HUES48 (cell line): ENCODE data around the gene NEURL1B.
"Not testable (repeated sequence)": the region's sequence is repeated elsewhere in the genome, so short reads cannot be mapped to it uniquely, and the experiment has no call there.

ENCODE experiments used
- H3K27ac ChIP-seq: one replicate; pipeline ENCODE4 v1.7.0; 2013; ENCODE audit warnings: low read depth, low read length, inconsistent platforms
- H3K27me3 ChIP-seq: 2 replicates; pipeline ENCODE4 v1.6.1; 2013; ENCODE audit warnings: mild to moderate bottlenecking, low read length; ENCODE audit not compliant: control insufficient read depth, insufficient read depth
- H3K36me3 ChIP-seq: 2 replicates; pipeline ENCODE4 v1.6.1; 2013; ENCODE audit warnings: low read length; ENCODE audit not compliant: control insufficient read depth, insufficient read depth
- H3K4me1 ChIP-seq: 2 replicates; pipeline ENCODE4 v1.6.1; 2013; ENCODE audit warnings: mild to moderate bottlenecking, low read length; ENCODE audit not compliant: control insufficient read depth, insufficient read depth
- H3K4me3 ChIP-seq: 2 replicates; pipeline ENCODE4 v1.5.1; 2013; ENCODE audit warnings: mild to moderate bottlenecking, low read depth, low read length
- H3K9ac ChIP-seq: 2 replicates; pipeline ENCODE4 v1.6.1; 2013; ENCODE audit warnings: mild to moderate bottlenecking, low read depth, low read length, moderate library complexity
- H3K9me3 ChIP-seq: 2 replicates; pipeline ENCODE4 v1.6.1; 2013; ENCODE audit warnings: low read length; ENCODE audit not compliant: control insufficient read depth, insufficient read depth

The NEURL1B gene

DNA sequence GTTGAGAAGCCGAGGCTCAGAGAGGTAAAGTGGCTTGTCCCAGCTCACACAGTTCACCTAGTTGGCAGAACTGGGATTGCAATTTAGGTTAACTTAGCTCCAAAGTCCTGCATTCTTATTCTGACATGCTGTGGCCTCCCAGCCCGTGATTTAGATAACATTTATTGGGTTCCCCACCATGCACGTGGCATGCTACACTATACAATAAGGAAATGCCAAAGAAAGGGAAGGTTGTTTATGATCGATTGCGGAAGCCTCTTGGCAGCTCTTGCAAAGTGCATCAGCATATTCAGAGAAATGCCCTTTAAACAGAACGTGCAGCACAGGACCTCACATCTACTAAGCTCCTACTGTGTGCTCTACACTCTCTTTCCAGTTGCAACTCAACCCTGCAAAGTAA lies 3.2 kb downstream of the NEURL1B start:
- H3K4me1 ChIP-seq = peaks cover 17% of the 10 kb centered on the region

DNA sequence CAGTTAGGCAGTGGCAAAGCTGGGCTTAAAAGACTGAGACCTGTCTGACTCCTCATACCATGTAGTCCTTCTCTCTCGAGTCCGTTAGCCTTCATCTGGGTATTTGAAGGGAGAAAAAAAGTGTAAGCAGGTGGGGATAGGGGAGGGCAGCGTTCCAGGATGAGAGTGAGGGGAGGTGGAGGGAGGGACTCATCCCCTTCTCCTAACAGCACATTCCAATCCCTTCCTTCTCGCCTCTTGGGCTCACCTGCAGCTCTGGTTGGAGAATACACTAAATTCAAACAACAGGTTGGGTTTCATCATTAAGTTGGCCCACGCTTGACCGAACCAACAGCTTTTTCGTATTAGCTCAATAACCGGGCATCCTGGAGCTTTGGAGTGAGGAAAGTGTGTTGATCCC lies 3.6 kb downstream of the NEURL1B start:
- H3K27ac ChIP-seq = no peak overlapping the region
- H3K4me3 ChIP-seq = no peak overlapping the region
- H3K4me1 ChIP-seq = peaks cover 17% of the 10 kb centered on the region
- H3K27me3 ChIP-seq = peaks cover 17% of the 10 kb centered on the region
- H3K36me3 ChIP-seq = no peaks in the 10 kb centered on the region
- H3K9me3 ChIP-seq = no peaks in the 10 kb centered on the region
- H3K9ac ChIP-seq = no peak overlapping the region

More for the DNA sequence above, 3.2 kb downstream of the NEURL1B start:
- no peaks in the 10 kb centered on the region for H3K9me3 ChIP-seq
- no peak overlapping the region for H3K9ac ChIP-seq
- no peak overlapping the region for H3K4me3 ChIP-seq
- no peak overlapping the region for H3K27ac ChIP-seq
- H3K36me3 ChIP-seq = no peaks in the 10 kb centered on the region
- peaks cover 18% of the 10 kb centered on the region for H3K27me3 ChIP-seq

DNA sequence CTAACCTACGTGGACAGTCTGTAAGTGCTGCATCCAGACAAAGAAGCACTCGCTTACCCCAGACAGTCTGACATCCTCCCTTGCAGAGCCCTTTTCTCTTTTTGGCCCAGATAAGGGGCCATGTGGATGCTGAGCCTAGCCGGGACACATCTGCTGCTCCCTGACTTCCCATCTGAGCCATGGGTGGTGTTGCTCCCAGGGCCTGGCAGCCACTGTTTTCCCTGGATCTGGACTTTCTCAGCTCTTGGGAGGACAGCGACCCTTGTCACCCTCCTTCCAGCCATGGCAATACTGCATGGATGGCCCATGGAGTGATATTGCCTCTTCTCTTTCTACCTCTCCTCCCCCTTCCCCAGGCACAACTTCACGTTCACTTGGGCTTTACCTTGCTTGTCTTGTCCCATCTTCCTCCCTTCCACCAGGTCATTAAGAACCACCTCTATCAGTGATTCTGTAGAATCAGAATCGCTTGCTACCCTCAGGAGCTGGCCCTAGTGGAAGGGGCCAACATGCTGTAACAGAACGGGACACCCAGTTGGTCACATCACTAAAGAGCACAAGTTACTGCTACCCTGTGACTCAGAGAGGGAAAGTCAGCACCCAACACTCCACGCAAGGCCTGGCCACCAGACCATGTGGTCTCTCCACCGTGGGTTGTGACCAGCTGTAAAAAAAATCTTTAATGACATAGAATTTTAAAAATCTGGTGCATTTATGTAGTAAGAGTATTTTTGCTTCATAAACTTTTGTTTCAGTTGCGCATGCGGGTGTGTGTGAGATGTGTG lies 4.4 kb downstream of the NEURL1B start:
- Histone ChIP-seq H3K4me1 (peaks cover 14% of the 10 kb centered on the region), H3K27ac (no peak overlapping the region), H3K9me3 (no peaks in the 10 kb centered on the region), H3K9ac (no peak overlapping the region), H3K4me3 (no peak overlapping the region), H3K27me3 (peaks cover 10% of the 10 kb centered on the region), H3K36me3 (no peaks in the 10 kb centered on the region)

DNA sequence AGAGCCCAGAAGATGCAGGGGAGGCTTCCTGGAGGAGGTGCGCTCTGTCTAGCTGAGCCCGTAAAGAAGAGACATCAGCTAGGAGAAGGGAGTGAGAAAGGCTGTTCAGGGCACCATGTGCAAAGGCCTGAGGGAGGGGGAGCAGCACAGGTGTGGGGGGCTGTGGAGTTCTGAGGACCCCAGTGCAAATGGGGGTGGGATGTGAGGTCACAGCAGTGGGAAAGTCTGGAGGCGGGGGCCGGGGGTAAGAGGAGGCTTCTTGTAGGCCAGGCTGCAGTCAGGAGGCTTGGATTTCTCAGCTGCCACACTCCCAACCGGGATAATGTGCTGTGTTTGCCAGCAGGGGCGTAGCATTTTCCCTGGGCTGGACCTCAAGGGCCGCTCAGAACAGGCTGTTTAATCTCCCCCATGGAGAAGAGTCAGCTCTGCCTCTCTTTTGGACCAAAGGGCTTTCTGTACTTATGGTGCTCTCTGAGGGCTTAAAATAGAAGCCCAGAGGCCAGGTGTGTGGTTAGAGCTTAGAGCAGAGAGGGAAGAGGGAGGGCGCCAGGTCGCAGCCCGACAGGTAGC lies 5.7 kb downstream of the NEURL1B start:
- Histone ChIP-seq H3K9ac (no peak overlapping the region), H3K9me3 (no peaks in the 10 kb centered on the region), H3K27me3 (peaks cover 6% of the 10 kb centered on the region), H3K36me3 (no peaks in the 10 kb centered on the region), H3K27ac (no peak overlapping the region), H3K4me1 (peaks cover 12% of the 10 kb centered on the region; the same call in 1 of the 2 replicates), H3K4me3 (no peak overlapping the region)

DNA sequence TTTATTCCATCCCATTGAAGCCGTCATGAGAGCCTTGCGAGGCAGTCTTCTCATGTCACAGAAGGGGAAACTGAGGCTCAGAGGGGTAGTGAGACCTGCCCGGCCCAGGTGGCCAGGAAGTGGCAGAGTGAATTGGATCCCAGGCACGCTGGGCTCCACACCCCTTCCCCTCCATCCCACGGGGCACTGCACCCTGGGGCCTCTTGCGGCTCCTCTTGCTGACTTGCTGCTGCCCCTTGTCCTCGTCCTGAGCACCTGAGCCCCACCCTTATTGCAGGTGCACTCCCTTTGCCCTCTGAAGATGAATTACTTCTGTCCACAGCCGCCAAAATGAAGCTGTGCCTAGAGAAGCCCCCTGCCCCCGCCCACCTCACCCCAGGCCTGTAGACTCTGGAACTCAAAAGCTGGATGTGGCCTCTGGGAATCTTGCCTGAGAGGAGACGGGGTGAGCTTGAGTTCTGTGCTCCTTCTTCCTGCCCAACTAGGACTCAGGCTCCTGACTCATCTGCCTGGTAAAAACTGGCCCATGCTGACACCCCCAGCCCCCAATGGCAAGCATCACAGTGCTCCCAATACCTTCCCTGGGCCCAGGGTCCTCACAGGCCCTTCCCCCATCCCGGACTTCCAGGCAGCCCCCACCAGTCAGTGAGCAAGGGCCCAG lies 6.4 kb downstream of the NEURL1B start:
- H3K27me3 ChIP-seq = no peaks in the 10 kb centered on the region
- no peaks in the 10 kb centered on the region for H3K9me3 ChIP-seq
- no peaks in the 10 kb centered on the region for H3K36me3 ChIP-seq
- no peak overlapping the region for H3K4me3 ChIP-seq
- H3K4me1 ChIP-seq = peaks cover 12% of the 10 kb centered on the region; the same call in 1 of the 2 replicates
- H3K27ac ChIP-seq = no peak overlapping the region
- H3K9ac ChIP-seq = no peak overlapping the region

- H3K27ac ChIP-seq = no peak overlapping the region
- no peaks in the 10 kb centered on the region for H3K36me3 ChIP-seq
- H3K9ac ChIP-seq = no peak overlapping the region
- H3K4me3 ChIP-seq = no peak overlapping the region
- H3K9me3 ChIP-seq = no peaks in the 10 kb centered on the region
- H3K27me3 ChIP-seq = no peaks in the 10 kb centered on the region
- peaks cover 12% of the 10 kb centered on the region; the same call in 1 of the 2 replicates for H3K4me1 ChIP-seq
Measured at GRCh38 chr5:172648013-172648381, 6.9 kb downstream of the NEURL1B start.

GRCh38 chr5:172648755-172649154 lies 7.7 kb downstream of the NEURL1B start:
- H3K9ac ChIP-seq = no peak overlapping the region
- no peaks in the 10 kb centered on the region for H3K9me3 ChIP-seq
- H3K4me1 ChIP-seq = peaks cover 8% of the 10 kb centered on the region; the same call in 1 of the 2 replicates
- no peak overlapping the region for H3K4me3 ChIP-seq
- H3K36me3 ChIP-seq = no peaks in the 10 kb centered on the region
- no peaks in the 10 kb centered on the region for H3K27me3 ChIP-seq
- H3K27ac ChIP-seq = no peak overlapping the region

- H3K4me1 ChIP-seq, H3K27ac ChIP-seq, H3K27me3 ChIP-seq, H3K36me3 ChIP-seq, H3K4me3 ChIP-seq, H3K9ac ChIP-seq: not testable (repeated sequence)
- H3K9me3 ChIP-seq = peaks cover 11% of the 10 kb centered on the region; the same call in 1 of the 2 replicates
Measured at GRCh38 chr5:172656496-172656895, 15.4 kb downstream of the NEURL1B start.

DNA sequence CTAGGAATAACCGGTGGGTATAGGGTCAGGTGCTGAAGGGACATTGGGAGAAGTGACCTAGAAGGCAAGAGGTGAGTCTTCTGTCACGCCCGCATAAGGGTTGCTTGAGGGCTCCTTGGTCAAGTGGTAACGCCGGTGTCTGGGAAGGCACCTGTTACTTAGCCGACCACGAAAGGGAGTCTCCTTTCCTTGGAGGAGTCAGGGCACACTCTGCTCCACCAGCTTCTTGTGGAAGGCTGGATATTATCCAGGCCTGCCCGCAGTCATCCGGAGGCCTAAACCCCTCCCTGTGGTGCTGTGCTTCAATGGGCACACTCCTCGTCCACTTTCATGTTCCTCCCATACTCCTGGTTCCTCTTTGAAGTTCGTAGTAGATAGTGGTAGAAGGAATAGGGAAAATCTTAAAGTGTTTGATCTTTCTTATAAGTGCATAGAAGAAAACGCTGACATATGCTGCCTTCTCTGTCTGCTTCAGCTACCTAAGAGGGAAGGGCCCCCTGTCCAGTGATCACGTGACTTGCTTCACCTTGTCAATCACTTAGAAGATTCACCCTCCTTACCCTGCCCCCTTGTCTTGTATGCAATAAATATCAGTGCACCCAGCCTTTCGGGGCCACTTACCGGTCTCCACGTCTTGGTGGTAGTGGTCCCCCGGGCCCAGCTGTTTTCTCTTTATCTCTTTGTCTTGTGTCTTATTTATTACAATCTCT lies 16.6 kb downstream of the NEURL1B start:
- H3K4me3 ChIP-seq, H3K27me3 ChIP-seq, H3K36me3 ChIP-seq, H3K4me1 ChIP-seq, H3K27ac ChIP-seq, H3K9ac ChIP-seq: not testable (repeated sequence)
- H3K9me3 ChIP-seq = peaks cover 11% of the 10 kb centered on the region; the same call in 1 of the 2 replicates

- peaks cover 7% of the 10 kb centered on the region for H3K4me1 ChIP-seq
- H3K27ac ChIP-seq = no peak overlapping the region
- H3K36me3 ChIP-seq = no peaks in the 10 kb centered on the region
- no peak overlapping the region for H3K9ac ChIP-seq
- H3K4me3 ChIP-seq = no peak overlapping the region
- peaks cover 11% of the 10 kb centered on the region; the same call in 1 of the 2 replicates for H3K9me3 ChIP-seq
- H3K27me3 ChIP-seq = no peaks in the 10 kb centered on the region
Measured at GRCh38 chr5:172658391-172658790, 17.3 kb downstream of the NEURL1B start.
